Measurements from ENCODE around the gene USE1. TPM values are rescaled to one million over a fixed set of nuclear protein-coding genes. Genes with fewer than 3 reads are reported as not detected.

USE1 gene
- total RNA-seq, 4 donors from 2014 or later = 18.3 to 30.7 (median 24.5) TPM

GRCh38 chr19:17200408-17201079, 14.6 kb upstream of the USE1 start:
- in situ Hi-C loops (cut with MboI; ENCODE audit: low pct_ligation_motif_present in 1 of 4, low pct_unique_long_range_greater_than_20kb in 1 of 4, low sequenced_read_pairs in 3 of 4) (loop anchor here in 1 of 4 donors (10.0 kb wide), 1 partner anchor 84 kb away; the partner anchor contains the start of gene ANKLE1), intact Hi-C loops (cut with DNase I; ENCODE audit: low total_unique reads) (no loop called here)
- Histone ChIP-seq H3K27ac (no peak overlapping the region), H3K4me3 (no peak overlapping the region), H3K36me3 (peaks cover 0 to 41% (median 9%) of the 10 kb centered on the region in 4 donors), H3K9me3 (no peaks in the 10 kb centered on the region), H3K4me1 (no peaks in the 10 kb centered on the region), H3K27me3 (no peaks in the 10 kb centered on the region)
- 85 to 100% methylated on average over 1 to 16 of the region's 16 CpGs for WGBS, 2 donors (ENCODE audit: low coverage in 1 of 2)
- TF ChIP-seq CTCF (IDR thresholded peaks at IDR 0.05) (no peak), POLR2AphosphoS5 (IDR thresholded peaks at IDR 0.05) (no peak), EP300 (IDR thresholded peaks at IDR 0.05; ENCODE audit: low read depth) (no peak), POLR2A (IDR thresholded peaks at IDR 0.05) (no peak)
- no peak for DNase-seq

GRCh38 chr19:17202249-17202648, 12.9 kb upstream of the USE1 start:
- Histone ChIP-seq H3K9me3 (no peaks in the 10 kb centered on the region), H3K36me3 (peaks cover 0 to 39% (median 9%) of the 10 kb centered on the region in 4 donors), H3K27ac (no peak overlapping the region), H3K27me3 (no peaks in the 10 kb centered on the region), H3K4me1 (no peaks in the 10 kb centered on the region), H3K4me3 (no peak overlapping the region)
- intact Hi-C loops (cut with DNase I; ENCODE audit: low total_unique reads) (no loop called here), in situ Hi-C loops (cut with MboI; ENCODE audit: low pct_ligation_motif_present in 1 of 4, low pct_unique_long_range_greater_than_20kb in 1 of 4, low sequenced_read_pairs in 3 of 4) (loop anchor here in 1 of 4 donors (10.0 kb wide), 1 partner anchor 83 kb away; the partner anchor contains the start of gene ANKLE1)
- no peak for TF ChIP-seq EP300 (IDR thresholded peaks at IDR 0.05; ENCODE audit: low read depth)
- no peak for TF ChIP-seq POLR2A (IDR thresholded peaks at IDR 0.05)
- no peak for TF ChIP-seq CTCF (IDR thresholded peaks at IDR 0.05)
- TF ChIP-seq POLR2AphosphoS5 (IDR thresholded peaks at IDR 0.05) = no peak
- DNase-seq = no peak
- 82% methylated on average over 9 of the region's 9 CpGs; no CpG with 5 or more reads in 1 of the 2 donors for WGBS, 2 donors (ENCODE audit: low coverage in 1 of 2)

GRCh38 chr19:17202713-17203112, 12.4 kb upstream of the USE1 start:
- H3K4me3 ChIP-seq = no peak overlapping the region
- no peak for DNase-seq
- peaks cover 0 to 35% (median 9%) of the 10 kb centered on the region in 4 donors for H3K36me3 ChIP-seq
- no peaks in the 10 kb centered on the region for H3K4me1 ChIP-seq
- no peak overlapping the region for H3K27ac ChIP-seq
- H3K27me3 ChIP-seq = no peaks in the 10 kb centered on the region
- WGBS, 2 donors (ENCODE audit: low coverage in 1 of 2) = 90 to 93% methylated on average over 5 to 17 of the region's 17 CpGs
- intact Hi-C loops (cut with DNase I; ENCODE audit: low total_unique reads) (no loop called here), in situ Hi-C loops (cut with MboI; ENCODE audit: low pct_ligation_motif_present in 1 of 4, low pct_unique_long_range_greater_than_20kb in 1 of 4, low sequenced_read_pairs in 3 of 4) (loop anchor here in 1 of 4 donors (10.0 kb wide), 1 partner anchor 82 kb away; the partner anchor contains the start of gene ANKLE1)
- TF ChIP-seq EP300 (IDR thresholded peaks at IDR 0.05; ENCODE audit: low read depth) = no peak
- TF ChIP-seq POLR2AphosphoS5 (IDR thresholded peaks at IDR 0.05) = no peak
- TF ChIP-seq CTCF (IDR thresholded peaks at IDR 0.05) = no peak
- no peak for TF ChIP-seq POLR2A (IDR thresholded peaks at IDR 0.05)
- H3K9me3 ChIP-seq = no peaks in the 10 kb centered on the region

GRCh38 chr19:17205237-17206140, 9.7 kb upstream of the USE1 start:
- Histone ChIP-seq H3K4me3 (no peak overlapping the region), H3K27ac (no peak overlapping the region), H3K27me3 (no peaks in the 10 kb centered on the region), H3K9me3 (no peaks in the 10 kb centered on the region), H3K36me3 (peaks cover 0 to 20% (median 7%) of the 10 kb centered on the region in 4 donors), H3K4me1 (no peaks in the 10 kb centered on the region)
- TF ChIP-seq CTCF (IDR thresholded peaks at IDR 0.05) (peak; percentile 63 to 82 (median 66)), EP300 (IDR thresholded peaks at IDR 0.05; ENCODE audit: low read depth) (no peak), POLR2A (IDR thresholded peaks at IDR 0.05) (no peak), POLR2AphosphoS5 (IDR thresholded peaks at IDR 0.05) (peak in 1 of 3 donors; percentile 9)
- intact Hi-C loops (cut with DNase I; ENCODE audit: low total_unique reads) = loop anchor here (2.0 kb wide), 1 partner anchor 77 kb away; no protein-coding TSS in a partner anchor
- peak; percentile 82 for DNase-seq
- 75% methylated on average over 18 of the region's 27 CpGs; no CpG with 5 or more reads in 1 of the 2 donors for WGBS, 2 donors (ENCODE audit: low coverage in 1 of 2)
- in situ Hi-C loops (cut with MboI; ENCODE audit: low pct_ligation_motif_present in 1 of 4, low pct_unique_long_range_greater_than_20kb in 1 of 4, low sequenced_read_pairs in 3 of 4) = loop anchor here in 1 of 4 donors (10.0 kb wide), 1 partner anchor 79 kb away; the partner anchor contains the start of gene ANKLE1

Data from transverse colon (tissue), 4 donors.